Measurements from ENCODE around the gene PTPRD.

DNA sequence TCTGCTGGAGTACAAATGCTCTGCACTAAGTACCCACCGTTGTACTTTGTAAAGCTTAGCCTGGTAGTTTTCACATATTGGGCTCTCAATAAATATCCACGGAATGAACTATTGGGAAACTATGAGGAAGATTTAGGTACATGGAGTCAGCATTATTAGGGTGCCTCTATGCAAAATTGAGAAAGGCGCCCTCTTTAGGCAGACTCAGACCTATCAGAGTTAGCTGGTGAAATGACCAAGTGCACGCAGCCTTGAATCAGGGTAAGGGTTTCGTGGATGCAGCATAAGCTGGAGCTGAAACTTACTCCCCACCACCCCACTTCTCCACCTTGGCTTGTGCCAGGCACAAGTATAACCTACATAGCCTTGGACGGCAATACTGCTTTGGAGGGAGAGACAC lies 1634.5 kb downstream of the PTPRD start:
- TF ChIP-seq, protein P1, sequence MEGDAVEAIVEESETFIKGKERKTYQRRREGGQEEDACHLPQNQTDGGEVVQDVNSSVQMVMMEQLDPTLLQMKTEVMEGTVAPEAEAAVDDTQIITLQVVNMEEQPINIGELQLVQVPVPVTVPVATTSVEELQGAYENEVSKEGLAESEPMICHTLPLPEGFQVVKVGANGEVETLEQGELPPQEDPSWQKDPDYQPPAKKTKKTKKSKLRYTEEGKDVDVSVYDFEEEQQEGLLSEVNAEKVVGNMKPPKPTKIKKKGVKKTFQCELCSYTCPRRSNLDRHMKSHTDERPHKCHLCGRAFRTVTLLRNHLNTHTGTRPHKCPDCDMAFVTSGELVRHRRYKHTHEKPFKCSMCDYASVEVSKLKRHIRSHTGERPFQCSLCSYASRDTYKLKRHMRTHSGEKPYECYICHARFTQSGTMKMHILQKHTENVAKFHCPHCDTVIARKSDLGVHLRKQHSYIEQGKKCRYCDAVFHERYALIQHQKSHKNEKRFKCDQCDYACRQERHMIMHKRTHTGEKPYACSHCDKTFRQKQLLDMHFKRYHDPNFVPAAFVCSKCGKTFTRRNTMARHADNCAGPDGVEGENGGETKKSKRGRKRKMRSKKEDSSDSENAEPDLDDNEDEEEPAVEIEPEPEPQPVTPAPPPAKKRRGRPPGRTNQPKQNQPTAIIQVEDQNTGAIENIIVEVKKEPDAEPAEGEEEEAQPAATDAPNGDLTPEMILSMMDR (IDR thresholded peaks at IDR 0.05), result no peak
- TF ChIP-seq POLR2A (IDR thresholded peaks at IDR 0.05), result no peak

Measured in thyroid gland (tissue), 4 donors.